Measurements from ENCODE around the gene ABCA10.

Gene ABCA10

GRCh38 chr17:69144331-69145255, 84.0 kb downstream of the ABCA10 start:
- no peaks in the 10 kb centered on the region for H3K27me3 Mint-ChIP-seq
- no peak overlapping the region for H3K4me3 Mint-ChIP-seq
- no peak overlapping the region for H3K27ac Mint-ChIP-seq
- H3K36me3 Mint-ChIP-seq = no peaks in the 10 kb centered on the region
- H3K9me3 Mint-ChIP-seq = no peaks in the 10 kb centered on the region
- no peaks in the 10 kb centered on the region for H3K4me1 Mint-ChIP-seq

GRCh38 chr17:69143683-69144231, 84.9 kb downstream of the ABCA10 start:
- Mint-ChIP-seq H3K27me3 (no peaks in the 10 kb centered on the region), H3K9me3 (no peaks in the 10 kb centered on the region), H3K36me3 (no peaks in the 10 kb centered on the region), H3K4me1 (no peaks in the 10 kb centered on the region), H3K4me3 (no peak overlapping the region), H3K27ac (no peak overlapping the region)

GRCh38 chr17:69143151-69143550, 85.5 kb downstream of the ABCA10 start:
- H3K27me3 Mint-ChIP-seq = no peaks in the 10 kb centered on the region
- H3K36me3 Mint-ChIP-seq = no peaks in the 10 kb centered on the region
- no peaks in the 10 kb centered on the region for H3K4me1 Mint-ChIP-seq
- no peak overlapping the region for H3K4me3 Mint-ChIP-seq
- H3K9me3 Mint-ChIP-seq = no peaks in the 10 kb centered on the region
- H3K27ac Mint-ChIP-seq = no peak overlapping the region

GRCh38 chr17:69142175-69142802, 86.3 kb downstream of the ABCA10 start:
- H3K4me3 Mint-ChIP-seq = no peak overlapping the region
- H3K4me1 Mint-ChIP-seq = no peaks in the 10 kb centered on the region
- H3K27ac Mint-ChIP-seq = no peak overlapping the region

GRCh38 chr17:69141431-69142174, 87.0 kb downstream of the ABCA10 start, which contains the start of gene ABCA6:
Gene ABCA6 (minus strand): TSS chr17:69141895. CDS start chr17:69140703, 1,192 bp downstream.
- Mint-ChIP-seq H3K27ac (no peak within 1 kb of the TSS), H3K9me3 (no peaks in the 10 kb centered on the region), H3K4me3 (no peak within 1 kb of the TSS), H3K27me3 (no peaks in the 10 kb centered on the region), H3K4me1 (no peaks in the 10 kb centered on the region), H3K36me3 (no peaks in the 10 kb centered on the region)

More at GRCh38 chr17:69142175-69142802, 86.3 kb downstream of the ABCA10 start:
- Mint-ChIP-seq H3K9me3 (no peaks in the 10 kb centered on the region), H3K27me3 (no peaks in the 10 kb centered on the region), H3K36me3 (no peaks in the 10 kb centered on the region)

GRCh38 chr17:69134112-69134511, 94.5 kb downstream of the ABCA10 start:
- Mint-ChIP-seq H3K27me3 (no peaks in the 10 kb centered on the region), H3K4me1 (no peaks in the 10 kb centered on the region)

GRCh38 chr17:69130627-69131296, 97.9 kb downstream of the ABCA10 start:
- H3K4me3 Mint-ChIP-seq = no peak overlapping the region
- H3K36me3 Mint-ChIP-seq = peaks cover 2% of the 10 kb centered on the region
- no peaks in the 10 kb centered on the region for H3K4me1 Mint-ChIP-seq
- H3K9me3 Mint-ChIP-seq = no peaks in the 10 kb centered on the region
- H3K27me3 Mint-ChIP-seq = no peaks in the 10 kb centered on the region
- H3K27ac Mint-ChIP-seq = no peak overlapping the region

More at GRCh38 chr17:69134112-69134511, 94.5 kb downstream of the ABCA10 start:
- Mint-ChIP-seq H3K36me3 (peaks cover 2% of the 10 kb centered on the region), H3K9me3 (no peaks in the 10 kb centered on the region), H3K27ac (no peak overlapping the region), H3K4me3 (no peak overlapping the region)

- no peaks in the 10 kb centered on the region for H3K9me3 Mint-ChIP-seq
- no peaks in the 10 kb centered on the region for H3K36me3 Mint-ChIP-seq
- no peaks in the 10 kb centered on the region for H3K27me3 Mint-ChIP-seq
- no peak overlapping the region for H3K27ac Mint-ChIP-seq
- H3K4me3 Mint-ChIP-seq = no peak overlapping the region
- no peaks in the 10 kb centered on the region for H3K4me1 Mint-ChIP-seq
Observed at GRCh38 chr17:69123626-69124025, 105.0 kb downstream of the ABCA10 start.

GRCh38 chr17:69122065-69122464, 106.6 kb downstream of the ABCA10 start:
- H3K36me3 Mint-ChIP-seq = no peaks in the 10 kb centered on the region
- no peak overlapping the region for H3K27ac Mint-ChIP-seq
- H3K4me3 Mint-ChIP-seq = no peak overlapping the region
- no peaks in the 10 kb centered on the region for H3K27me3 Mint-ChIP-seq
- no peaks in the 10 kb centered on the region for H3K4me1 Mint-ChIP-seq
- no peaks in the 10 kb centered on the region for H3K9me3 Mint-ChIP-seq

- Mint-ChIP-seq H3K27ac (no peak overlapping the region), H3K27me3 (no peaks in the 10 kb centered on the region), H3K36me3 (no peaks in the 10 kb centered on the region), H3K4me1 (no peaks in the 10 kb centered on the region), H3K9me3 (no peaks in the 10 kb centered on the region), H3K4me3 (no peak overlapping the region)
Observed at GRCh38 chr17:69117855-69118784, 110.5 kb downstream of the ABCA10 start.

GRCh38 chr17:69111794-69112193, 116.8 kb downstream of the ABCA10 start:
- Mint-ChIP-seq H3K36me3 (no peaks in the 10 kb centered on the region), H3K4me3 (no peak overlapping the region), H3K27me3 (no peaks in the 10 kb centered on the region), H3K27ac (no peak overlapping the region), H3K4me1 (no peaks in the 10 kb centered on the region), H3K9me3 (no peaks in the 10 kb centered on the region)

- no peaks in the 10 kb centered on the region for H3K9me3 Mint-ChIP-seq
- no peaks in the 10 kb centered on the region for H3K36me3 Mint-ChIP-seq
- H3K4me3 Mint-ChIP-seq = no peak overlapping the region
- H3K27ac Mint-ChIP-seq = no peak overlapping the region
- no peaks in the 10 kb centered on the region for H3K4me1 Mint-ChIP-seq
- no peaks in the 10 kb centered on the region for H3K27me3 Mint-ChIP-seq
Observed at GRCh38 chr17:69105907-69106730, 122.5 kb downstream of the ABCA10 start.

- no peak overlapping the region for H3K4me3 Mint-ChIP-seq
- no peaks in the 10 kb centered on the region for H3K36me3 Mint-ChIP-seq
- H3K27ac Mint-ChIP-seq = no peak overlapping the region
- H3K9me3 Mint-ChIP-seq = no peaks in the 10 kb centered on the region
- no peaks in the 10 kb centered on the region for H3K27me3 Mint-ChIP-seq
- no peaks in the 10 kb centered on the region for H3K4me1 Mint-ChIP-seq
Observed at GRCh38 chr17:69103557-69104233, 124.9 kb downstream of the ABCA10 start.

Measured in activated naive CD4-positive, alpha-beta T cell treated with anti-CD3 and anti-CD28 coated beads, Interleukin-2, amount 50 U/mL, for 24 hours (primary cell).